GM21526 (cell line): ENCODE measurements around the gene GNPTG.
A peak's percentile ranks its signal among the peaks of the same experiment; 100 is the strongest.

ENCODE experiments used
- ATAC-seq: cut with Tn5 transposase; IDR thresholded peaks from one replicate; pipeline ENCODE4 v1.9.1; 2021; ENCODE audit warnings: moderate library complexity; ENCODE audit not compliant: unreplicated experiment, low FRiP score

The GNPTG gene

DNA sequence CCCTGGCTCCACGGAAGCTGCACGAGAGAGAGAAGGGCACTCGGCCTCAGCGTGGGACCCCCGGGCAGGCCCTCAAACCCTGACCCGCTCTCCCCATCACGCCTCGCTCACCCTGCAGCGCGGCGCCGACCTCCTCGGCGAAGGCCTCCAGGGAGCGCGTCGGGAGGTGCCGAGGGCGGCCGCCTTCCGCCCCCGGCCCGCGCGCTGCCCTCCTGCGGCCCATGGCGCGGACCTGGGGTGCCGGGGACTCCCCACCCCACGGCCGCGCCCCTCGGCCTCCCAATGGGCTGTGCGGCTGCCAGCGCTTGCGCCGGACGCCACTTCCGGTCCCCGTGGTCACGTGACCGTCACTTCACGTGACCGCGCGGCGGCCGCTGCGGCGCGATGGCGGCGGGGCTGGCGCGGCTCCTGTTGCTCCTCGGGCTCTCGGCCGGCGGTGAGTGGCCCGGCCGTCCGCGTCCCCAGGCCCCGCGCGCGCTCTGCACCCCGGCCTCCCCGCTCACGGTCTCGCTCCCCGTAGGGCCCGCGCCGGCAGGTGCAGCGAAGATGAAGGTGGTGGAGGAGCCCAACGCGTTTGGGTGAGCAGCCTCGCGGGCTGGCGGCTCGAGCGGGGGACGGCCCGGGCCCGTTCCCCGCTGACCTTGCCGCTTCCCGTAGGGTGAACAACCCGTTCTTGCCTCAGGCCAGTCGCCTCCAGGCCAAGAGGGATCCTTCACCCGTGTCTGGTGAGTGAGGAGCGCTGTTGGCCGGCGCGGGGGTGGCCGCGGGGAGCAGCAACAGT lies at the start of gene GNPTG, which contains the start of gene TSR3:
GNPTG (plus strand) TSS at position 350 of the 781 bp plus-strand sequence; CDS start at position 385, 35 bp downstream.
TSR3 (minus strand) TSS at position 297 of the 781 bp plus-strand sequence; CDS start at position 223, 74 bp downstream.
- peak; percentile 45 for ATAC-seq

DNA sequence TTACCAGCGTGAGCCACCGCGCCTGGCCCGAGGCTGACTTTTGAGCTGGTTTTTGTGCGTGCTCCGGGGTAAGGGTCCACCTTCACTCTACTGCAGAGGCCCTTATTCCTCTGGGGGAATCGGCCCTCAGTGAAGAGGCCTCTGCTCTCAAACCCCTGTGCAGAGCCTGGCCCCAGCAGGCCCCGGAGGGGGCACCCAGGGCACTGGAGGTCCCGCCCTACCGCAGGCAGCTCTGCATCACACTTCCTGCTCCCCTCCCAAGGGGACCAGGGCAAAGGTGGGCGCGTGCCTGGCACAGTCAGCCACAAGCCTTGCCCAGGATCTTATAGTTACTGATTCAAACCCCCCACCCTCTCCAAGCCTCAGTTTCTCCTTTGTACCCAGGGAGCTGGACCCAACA lies 45.9 kb upstream of the GNPTG start:
- no peak for ATAC-seq

- ATAC-seq, result no peak
Observed at GRCh38 chr16:1306334-1306733, 45.4 kb upstream of the GNPTG start.

DNA sequence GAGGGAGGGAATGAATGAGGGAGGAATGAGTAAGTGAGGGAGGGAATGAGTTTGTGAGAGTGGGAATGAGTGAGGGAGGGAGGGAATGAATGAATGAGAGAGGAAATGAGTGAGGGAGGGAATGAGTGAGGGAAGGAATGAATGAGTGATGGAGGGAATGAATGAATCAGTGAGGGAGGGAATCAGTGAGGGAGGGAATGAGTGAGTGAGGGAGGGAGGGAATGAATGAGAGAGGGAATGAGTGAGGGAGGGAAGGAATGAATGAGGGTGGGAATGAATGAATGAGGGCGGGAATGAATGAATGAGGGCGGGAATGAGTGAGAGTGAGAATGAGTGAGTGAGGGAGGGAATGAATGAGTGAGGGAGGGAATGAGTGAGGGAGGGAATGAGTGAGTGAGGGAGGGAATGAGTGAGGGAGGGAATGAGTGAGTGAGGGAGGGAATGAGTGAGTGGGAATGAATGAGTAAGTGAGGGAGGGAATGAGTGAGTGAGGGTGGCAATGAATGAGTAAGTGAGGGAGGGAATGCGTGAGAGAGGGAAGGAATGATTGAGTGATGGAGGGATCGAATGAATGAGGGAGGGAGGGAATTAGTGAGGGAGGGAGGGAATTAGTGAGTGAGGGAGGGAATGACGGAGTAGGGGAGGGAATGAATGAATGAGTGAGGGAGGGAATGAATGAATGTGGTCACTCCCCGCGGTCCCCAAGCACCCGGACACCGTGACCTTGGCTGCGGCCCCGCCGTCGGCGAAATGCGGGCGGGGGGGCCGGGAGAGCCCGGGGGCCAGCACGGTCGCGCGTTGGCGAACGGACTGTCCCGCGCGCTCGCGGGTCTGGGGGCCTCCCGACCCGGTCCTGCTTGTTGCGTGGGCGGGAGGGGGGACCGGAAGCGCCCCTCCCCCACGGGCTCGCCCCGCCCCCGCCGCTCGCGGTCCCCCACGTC lies 43.4 kb upstream of the GNPTG start:
- no peak for ATAC-seq

DNA sequence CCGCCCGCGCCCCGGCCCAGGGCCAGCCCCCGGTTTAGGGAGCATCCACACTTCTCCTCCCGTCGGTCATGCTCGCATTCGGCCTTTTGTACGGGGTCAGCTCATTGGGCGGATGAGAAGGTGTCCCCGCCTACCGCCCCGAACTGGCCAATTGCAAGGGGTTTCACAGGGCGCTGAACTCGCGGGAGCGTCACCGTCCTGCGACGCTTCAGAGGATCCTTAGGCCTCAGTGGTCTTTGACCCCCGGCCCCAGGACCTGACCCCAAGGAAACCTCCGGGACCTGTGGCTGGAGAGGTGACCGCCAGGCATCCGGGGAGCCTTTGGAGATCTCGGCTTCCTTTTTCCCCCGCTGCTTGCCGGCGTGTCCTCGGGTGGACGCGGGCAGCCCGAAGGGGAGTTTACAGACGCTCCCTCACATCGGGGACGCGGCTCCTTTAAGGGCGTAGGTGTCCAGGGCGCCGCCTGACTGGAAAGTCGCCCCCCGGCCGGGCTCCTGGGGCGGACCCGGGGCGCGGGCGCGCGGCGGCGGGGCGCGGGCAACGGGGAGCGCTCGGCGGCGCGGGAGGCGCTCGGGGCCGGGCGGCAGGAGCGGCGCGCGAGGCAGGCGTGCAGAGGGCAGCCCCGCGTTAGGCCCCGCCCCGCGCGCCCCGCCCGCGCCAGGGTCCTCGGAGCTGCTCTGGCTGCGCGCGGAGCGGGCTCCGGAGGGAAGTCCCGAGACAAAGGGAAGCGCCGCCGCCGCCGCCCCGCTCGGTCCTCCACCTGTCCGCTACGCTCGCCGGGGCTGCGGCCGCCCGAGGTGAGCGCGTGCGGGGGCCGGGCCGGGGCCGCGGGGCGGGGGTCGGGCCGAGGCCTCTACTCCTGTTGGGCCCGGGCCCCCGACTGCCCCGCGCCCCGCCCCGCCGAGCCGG lies 42.5 kb upstream of the GNPTG start, which contains the start of gene UBE2I:
UBE2I (plus strand) TSS at position 660 of the 909 bp plus-strand sequence. CDS start 4,395 bp downstream, outside the sequence.
- ATAC-seq, result peak; percentile 54

GRCh38 chr16:1309888-1310831 lies 41.6 kb upstream of the GNPTG start:
- ATAC-seq, result peak; percentile 8

DNA sequence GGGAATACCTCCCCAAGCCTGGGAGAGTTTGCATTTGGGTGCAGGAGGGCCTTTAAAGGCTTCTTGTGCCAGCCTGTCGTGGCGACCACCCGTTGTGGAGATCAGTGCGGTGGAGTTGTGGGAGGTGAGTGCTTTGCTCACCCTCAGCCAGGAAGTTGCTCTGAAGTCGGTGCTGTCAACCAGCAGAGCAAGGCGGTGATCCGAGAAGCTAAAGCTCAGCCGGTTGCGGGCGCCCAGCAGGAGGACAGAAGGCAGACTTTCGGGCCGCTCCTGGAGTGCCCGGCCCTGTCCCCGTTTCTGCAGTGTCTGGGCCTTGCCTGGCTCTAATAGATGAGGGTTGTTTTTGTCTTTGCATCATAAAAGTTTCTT lies 40.9 kb upstream of the GNPTG start:
- no peak for ATAC-seq

GRCh38 chr16:1311212-1311737 lies 40.5 kb upstream of the GNPTG start:
- no peak for ATAC-seq

GRCh38 chr16:1311738-1312466 lies 39.8 kb upstream of the GNPTG start:
- no peak for ATAC-seq

GRCh38 chr16:1312467-1312816 lies 39.3 kb upstream of the GNPTG start:
- ATAC-seq, result no peak

DNA sequence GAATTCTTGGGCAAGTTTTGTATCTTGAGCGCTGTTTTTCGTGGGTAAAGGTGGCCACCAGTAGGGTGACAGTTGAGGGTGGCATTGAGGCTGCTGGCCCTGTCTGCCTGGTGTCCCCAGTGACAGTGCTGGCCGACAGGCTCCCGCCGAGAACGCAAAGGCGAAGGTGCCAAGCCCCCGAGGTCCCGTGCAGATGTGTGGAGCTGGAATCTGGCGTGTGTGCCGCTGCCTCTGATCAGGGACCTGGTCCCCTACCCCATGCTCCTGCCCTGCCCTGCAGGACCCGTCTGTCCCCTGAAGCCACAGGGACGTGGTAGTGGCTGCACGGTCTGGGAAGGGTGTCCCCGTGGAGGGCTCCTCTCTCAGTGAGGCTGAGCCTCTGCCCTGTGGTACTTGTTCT lies 38.8 kb upstream of the GNPTG start:
- no peak for ATAC-seq

DNA sequence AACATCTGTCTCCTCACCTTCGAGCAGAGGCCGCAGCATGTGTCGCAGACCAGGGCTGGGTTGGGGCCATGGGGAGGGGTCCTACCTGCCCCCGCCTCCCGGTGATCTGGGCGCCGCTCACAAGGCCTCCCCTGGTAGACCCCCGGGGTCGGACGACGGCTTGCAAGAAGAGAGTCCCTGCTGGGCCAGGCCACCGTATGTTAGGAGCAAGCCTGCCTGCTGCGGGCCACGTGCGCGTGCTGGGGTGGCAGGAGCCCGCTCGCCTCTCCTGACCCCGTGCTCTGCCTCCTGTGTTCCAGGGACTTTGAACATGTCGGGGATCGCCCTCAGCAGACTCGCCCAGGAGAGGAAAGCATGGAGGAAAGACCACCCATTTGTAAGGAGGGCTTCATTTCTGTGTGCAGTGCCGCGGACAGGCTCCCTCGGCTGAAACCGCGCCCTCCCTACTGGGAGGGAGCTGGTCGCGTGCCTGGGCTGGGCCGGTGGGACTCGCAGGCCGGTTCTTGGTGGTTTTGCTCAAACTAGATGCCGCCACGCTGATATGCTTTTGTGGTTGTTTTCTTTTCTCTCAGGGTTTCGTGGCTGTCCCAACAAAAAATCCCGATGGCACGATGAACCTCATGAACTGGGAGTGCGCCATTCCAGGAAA lies 37.9 kb upstream of the GNPTG start:
- no peak for ATAC-seq

- no peak for ATAC-seq
Observed at GRCh38 chr16:1314399-1315068, 37.2 kb upstream of the GNPTG start.

- no peak for ATAC-seq
Observed at GRCh38 chr16:1315081-1316032, 36.4 kb upstream of the GNPTG start.

GRCh38 chr16:1316033-1316405 lies 35.7 kb upstream of the GNPTG start:
- ATAC-seq, result no peak
